ENCODE results near the gene COQ8A.

GRCh38 chr1:226939438-226940028 is 561 bp upstream of the COQ8A start:
- TF ChIP-seq ZNF274 (IDR thresholded peaks at IDR 0.05; ENCODE audit: insufficient read depth, insufficient read length) (no peak), CUX1 (IDR thresholded peaks at IDR 0.05; ENCODE audit: insufficient replicate concordance, low read depth, low read length) (no peak)

All from GM12878 (cell line).